ENCODE measurements around the gene PTPRD.

DNA sequence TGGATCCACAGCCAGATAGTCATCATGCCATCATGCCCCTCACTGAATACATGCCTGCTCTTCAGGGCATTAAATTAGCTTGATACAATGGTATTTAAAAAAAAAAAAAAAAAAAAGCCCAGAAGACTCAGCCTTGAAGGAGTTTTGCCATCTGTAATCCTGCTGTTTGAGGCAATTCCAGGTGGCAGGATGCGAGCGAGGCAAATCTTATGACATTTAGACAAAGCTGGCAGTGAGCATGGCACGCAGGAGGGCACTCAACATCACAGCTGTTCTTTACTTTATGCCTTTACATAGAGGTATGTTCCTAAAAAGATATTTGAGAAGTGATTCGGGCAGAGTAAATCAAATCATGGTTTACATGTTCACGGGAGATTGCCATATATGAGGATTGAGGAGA is 2121.2 kb downstream of the PTPRD start:
- TF ChIP-seq, protein P1, sequence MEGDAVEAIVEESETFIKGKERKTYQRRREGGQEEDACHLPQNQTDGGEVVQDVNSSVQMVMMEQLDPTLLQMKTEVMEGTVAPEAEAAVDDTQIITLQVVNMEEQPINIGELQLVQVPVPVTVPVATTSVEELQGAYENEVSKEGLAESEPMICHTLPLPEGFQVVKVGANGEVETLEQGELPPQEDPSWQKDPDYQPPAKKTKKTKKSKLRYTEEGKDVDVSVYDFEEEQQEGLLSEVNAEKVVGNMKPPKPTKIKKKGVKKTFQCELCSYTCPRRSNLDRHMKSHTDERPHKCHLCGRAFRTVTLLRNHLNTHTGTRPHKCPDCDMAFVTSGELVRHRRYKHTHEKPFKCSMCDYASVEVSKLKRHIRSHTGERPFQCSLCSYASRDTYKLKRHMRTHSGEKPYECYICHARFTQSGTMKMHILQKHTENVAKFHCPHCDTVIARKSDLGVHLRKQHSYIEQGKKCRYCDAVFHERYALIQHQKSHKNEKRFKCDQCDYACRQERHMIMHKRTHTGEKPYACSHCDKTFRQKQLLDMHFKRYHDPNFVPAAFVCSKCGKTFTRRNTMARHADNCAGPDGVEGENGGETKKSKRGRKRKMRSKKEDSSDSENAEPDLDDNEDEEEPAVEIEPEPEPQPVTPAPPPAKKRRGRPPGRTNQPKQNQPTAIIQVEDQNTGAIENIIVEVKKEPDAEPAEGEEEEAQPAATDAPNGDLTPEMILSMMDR (conservative IDR thresholded peaks at IDR 0.05; ENCODE audit: low read depth, low read length) = no peak
- no peak for TF ChIP-seq POLR2A (IDR thresholded peaks at IDR 0.05; ENCODE audit: low read depth, low read length)
- no peak for TF ChIP-seq CHD1 (IDR thresholded peaks at IDR 0.05; ENCODE audit: low read depth, low read length)
- TF ChIP-seq BHLHE40 (IDR thresholded peaks at IDR 0.05; ENCODE audit: low read depth, low read length) = no peak
- TF ChIP-seq FOS (IDR thresholded peaks at IDR 0.05; ENCODE audit: low read depth, low read length) = no peak
